Measurements from ENCODE around the gene CAMTA2.

DNA sequence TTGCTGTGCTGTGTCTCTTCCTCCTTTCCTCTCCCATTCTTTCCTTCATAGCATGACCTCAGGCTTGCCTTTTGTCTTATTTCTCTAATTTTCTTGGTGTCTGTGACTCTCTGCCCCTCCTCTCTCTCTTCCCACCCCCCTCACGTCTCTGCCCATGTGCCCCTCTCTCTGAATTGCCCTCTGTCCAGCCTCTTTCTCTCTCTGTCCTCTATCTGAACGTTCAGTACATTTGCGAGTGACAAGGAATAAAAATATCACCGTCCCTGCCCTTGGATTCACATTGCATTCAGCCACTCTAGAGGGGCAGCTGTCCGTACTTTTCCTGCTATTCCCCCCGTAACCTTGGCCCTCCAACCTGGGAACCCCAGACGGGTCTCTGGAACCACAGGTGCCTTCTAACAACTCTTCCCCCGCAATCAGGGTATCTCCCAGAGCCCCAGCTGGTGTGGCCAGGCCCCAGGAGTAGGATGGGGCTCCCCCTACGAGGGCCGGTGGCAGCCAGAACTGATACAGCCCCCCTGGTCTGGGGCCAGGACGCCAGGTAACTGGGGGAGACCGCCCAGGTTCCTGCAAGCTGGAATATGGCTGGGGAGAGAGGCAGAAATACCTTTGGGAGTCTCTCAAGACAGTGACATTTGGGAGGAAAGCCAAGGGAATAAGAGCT lies 12.1 kb upstream of the CAMTA2 start:
- TF ChIP-seq, protein P1, sequence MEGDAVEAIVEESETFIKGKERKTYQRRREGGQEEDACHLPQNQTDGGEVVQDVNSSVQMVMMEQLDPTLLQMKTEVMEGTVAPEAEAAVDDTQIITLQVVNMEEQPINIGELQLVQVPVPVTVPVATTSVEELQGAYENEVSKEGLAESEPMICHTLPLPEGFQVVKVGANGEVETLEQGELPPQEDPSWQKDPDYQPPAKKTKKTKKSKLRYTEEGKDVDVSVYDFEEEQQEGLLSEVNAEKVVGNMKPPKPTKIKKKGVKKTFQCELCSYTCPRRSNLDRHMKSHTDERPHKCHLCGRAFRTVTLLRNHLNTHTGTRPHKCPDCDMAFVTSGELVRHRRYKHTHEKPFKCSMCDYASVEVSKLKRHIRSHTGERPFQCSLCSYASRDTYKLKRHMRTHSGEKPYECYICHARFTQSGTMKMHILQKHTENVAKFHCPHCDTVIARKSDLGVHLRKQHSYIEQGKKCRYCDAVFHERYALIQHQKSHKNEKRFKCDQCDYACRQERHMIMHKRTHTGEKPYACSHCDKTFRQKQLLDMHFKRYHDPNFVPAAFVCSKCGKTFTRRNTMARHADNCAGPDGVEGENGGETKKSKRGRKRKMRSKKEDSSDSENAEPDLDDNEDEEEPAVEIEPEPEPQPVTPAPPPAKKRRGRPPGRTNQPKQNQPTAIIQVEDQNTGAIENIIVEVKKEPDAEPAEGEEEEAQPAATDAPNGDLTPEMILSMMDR (IDR thresholded peaks at IDR 0.05) = no peak
- no peak for TF ChIP-seq POLR2A (IDR thresholded peaks at IDR 0.05)

Data from breast epithelium (tissue), 3 donors.